DOHH2 (cell line): ENCODE results near the gene AFDN.

Experiments
- H3F3A ChIP-seq: fragments of 200-600 bp; sonication (generic), shearing (Covaris generic); 2 replicates; pipeline ENCODE4 v1.6.0; 2016; ENCODE audit warnings: antibody characterized with exemption, mild to moderate bottlenecking; ENCODE audit not compliant: control insufficient read depth, insufficient read depth
- H3K27ac ChIP-seq: fragments of 200-600 bp; sonication (generic); 2 replicates; pipeline ENCODE4 v1.5.1; 2014; ENCODE audit warnings: low read depth, mild to moderate bottlenecking, low read length, moderate library complexity
- H3K27me3 ChIP-seq: fragments of 200-600 bp; sonication (generic); 2 replicates; pipeline ENCODE4 v1.6.1; 2014; ENCODE audit warnings: mild to moderate bottlenecking, low read length, mixed read lengths; ENCODE audit not compliant: control insufficient read depth
- H3K36me3 ChIP-seq: fragments of 200-600 bp; sonication (generic); 2 replicates; pipeline ENCODE4 v1.6.1; 2014; ENCODE audit warnings: mild to moderate bottlenecking, low read length, moderate library complexity, mixed read lengths; ENCODE audit not compliant: control insufficient read depth
- H3K4me1 ChIP-seq: fragments of 200-600 bp; sonication (generic); 2 replicates; pipeline ENCODE4 v1.6.1; 2014; ENCODE audit warnings: mild to moderate bottlenecking, low read length, mixed read lengths; ENCODE audit not compliant: control insufficient read depth
- H3K4me2 ChIP-seq: fragments of 200-600 bp; sonication (generic); 2 replicates; pipeline ENCODE4 v1.6.0; 2014; ENCODE audit warnings: mild to moderate bottlenecking, low read length, moderate library complexity
- H3K4me3 ChIP-seq: fragments of 200-600 bp; sonication (generic); 2 replicates; pipeline ENCODE4 v1.5.1; 2014; ENCODE audit warnings: mild to moderate bottlenecking, low read length, mixed read lengths
- H3K79me2 ChIP-seq: fragments of 200-600 bp; sonication (generic); 2 replicates; pipeline ENCODE4 v1.6.1; 2014; ENCODE audit warnings: mild to moderate bottlenecking, low read length, mixed read lengths; ENCODE audit not compliant: control insufficient read depth
- H3K9me2 ChIP-seq: fragments of 200-600 bp; sonication (generic); replicated peaks from 2 replicates; pipeline ENCODE4 v1.6.1; 2014; ENCODE audit warnings: mild to moderate bottlenecking, low read length, mixed read lengths; ENCODE audit not compliant: control insufficient read depth
- H3K9me3 ChIP-seq: fragments of 200-600 bp; sonication (generic); 2 replicates; pipeline ENCODE4 v1.6.1; 2014; ENCODE audit warnings: antibody characterized with exemption, low read length, mixed read lengths; ENCODE audit not compliant: control insufficient read depth, insufficient read depth
- H4K20me1 ChIP-seq: fragments of 200-600 bp; sonication (generic); 2 replicates; pipeline ENCODE4 v1.6.0; 2014; ENCODE audit warnings: low read depth, mild to moderate bottlenecking, antibody characterized with exemption, low read length, moderate library complexity; ENCODE audit not compliant: control insufficient read depth, insufficient read depth
- EZH2phosphoT487 ChIP-seq: fragments of 200-600 bp; sonication (generic); IDR thresholded peaks from 2 replicates; pipeline ENCODE4 v1.6.1; 2017; ENCODE audit warnings: borderline replicate concordance, mild to moderate bottlenecking, antibody characterized with exemption, low read length, moderate library complexity, mixed read lengths
- TF ChIP-seq, protein P1 (sequence below): fragments of 200-600 bp; sonication (generic); IDR thresholded peaks from one replicate; pipeline ENCODE4 v1.5.1; 2014; ENCODE audit warnings: antibody characterized with exemption, mild to moderate bottlenecking, low read depth, low read length; ENCODE audit not compliant: poor library complexity, severe bottlenecking

AFDN gene

DNA sequence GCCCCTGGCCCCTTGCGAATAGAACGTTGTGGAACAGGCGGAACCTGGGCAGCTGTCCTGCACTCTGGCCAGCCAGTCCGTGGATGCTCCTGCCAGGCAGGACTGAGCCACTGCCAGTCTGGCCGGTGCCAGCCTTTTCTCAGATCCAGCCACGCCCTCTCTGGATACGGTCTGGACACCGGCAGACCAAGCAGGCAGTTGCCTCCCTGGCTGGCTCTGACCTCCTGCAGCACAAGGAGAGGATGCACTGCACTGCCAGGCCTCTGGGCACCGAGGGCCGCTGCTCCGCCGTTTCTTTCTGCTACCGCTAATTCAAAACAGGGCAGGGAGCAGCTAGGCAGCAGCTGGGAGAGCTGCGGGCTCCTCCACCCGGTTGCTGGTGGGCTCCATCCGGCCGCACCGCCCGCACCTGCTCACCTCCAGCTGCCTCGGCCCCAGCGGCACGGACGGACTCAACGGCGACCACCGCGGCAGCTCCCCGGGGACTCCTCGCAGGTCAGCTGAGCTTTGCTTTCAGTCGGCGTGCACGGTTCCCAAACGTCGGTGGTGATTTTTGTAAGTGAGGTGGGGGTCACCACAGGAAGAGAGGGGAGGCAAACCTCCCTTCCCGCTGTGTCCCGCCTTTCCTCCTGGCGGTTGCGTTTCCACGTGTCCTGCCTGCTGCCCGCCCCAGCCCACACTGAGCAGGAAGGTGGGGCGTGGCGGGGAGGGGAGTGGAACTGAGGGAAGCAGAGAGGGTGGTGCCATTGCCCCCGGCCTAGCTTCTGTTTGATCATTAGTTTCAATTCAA, 30.3 kb upstream of the AFDN start:
- H3K4me3 ChIP-seq: no peak overlapping the region
- H3K4me1 ChIP-seq: no peaks in the 10 kb centered on the region
- H3K36me3 ChIP-seq: no peaks in the 10 kb centered on the region
- H3K79me2 ChIP-seq: no peaks in the 10 kb centered on the region
- H3K9me2 ChIP-seq: no peaks in the 10 kb centered on the region
- H3K9me3 ChIP-seq: no peaks in the 10 kb centered on the region
- no peak overlapping the region for H3K27ac ChIP-seq
- no peak overlapping the region for H3K4me2 ChIP-seq
- no peak for TF ChIP-seq EZH2phosphoT487
- TF ChIP-seq, protein P1, sequence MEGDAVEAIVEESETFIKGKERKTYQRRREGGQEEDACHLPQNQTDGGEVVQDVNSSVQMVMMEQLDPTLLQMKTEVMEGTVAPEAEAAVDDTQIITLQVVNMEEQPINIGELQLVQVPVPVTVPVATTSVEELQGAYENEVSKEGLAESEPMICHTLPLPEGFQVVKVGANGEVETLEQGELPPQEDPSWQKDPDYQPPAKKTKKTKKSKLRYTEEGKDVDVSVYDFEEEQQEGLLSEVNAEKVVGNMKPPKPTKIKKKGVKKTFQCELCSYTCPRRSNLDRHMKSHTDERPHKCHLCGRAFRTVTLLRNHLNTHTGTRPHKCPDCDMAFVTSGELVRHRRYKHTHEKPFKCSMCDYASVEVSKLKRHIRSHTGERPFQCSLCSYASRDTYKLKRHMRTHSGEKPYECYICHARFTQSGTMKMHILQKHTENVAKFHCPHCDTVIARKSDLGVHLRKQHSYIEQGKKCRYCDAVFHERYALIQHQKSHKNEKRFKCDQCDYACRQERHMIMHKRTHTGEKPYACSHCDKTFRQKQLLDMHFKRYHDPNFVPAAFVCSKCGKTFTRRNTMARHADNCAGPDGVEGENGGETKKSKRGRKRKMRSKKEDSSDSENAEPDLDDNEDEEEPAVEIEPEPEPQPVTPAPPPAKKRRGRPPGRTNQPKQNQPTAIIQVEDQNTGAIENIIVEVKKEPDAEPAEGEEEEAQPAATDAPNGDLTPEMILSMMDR: no peak
- no peaks in the 10 kb centered on the region for H3F3A ChIP-seq
- H3K27me3 ChIP-seq: peaks cover 6% of the 10 kb centered on the region
- no peaks in the 10 kb centered on the region for H4K20me1 ChIP-seq

DNA sequence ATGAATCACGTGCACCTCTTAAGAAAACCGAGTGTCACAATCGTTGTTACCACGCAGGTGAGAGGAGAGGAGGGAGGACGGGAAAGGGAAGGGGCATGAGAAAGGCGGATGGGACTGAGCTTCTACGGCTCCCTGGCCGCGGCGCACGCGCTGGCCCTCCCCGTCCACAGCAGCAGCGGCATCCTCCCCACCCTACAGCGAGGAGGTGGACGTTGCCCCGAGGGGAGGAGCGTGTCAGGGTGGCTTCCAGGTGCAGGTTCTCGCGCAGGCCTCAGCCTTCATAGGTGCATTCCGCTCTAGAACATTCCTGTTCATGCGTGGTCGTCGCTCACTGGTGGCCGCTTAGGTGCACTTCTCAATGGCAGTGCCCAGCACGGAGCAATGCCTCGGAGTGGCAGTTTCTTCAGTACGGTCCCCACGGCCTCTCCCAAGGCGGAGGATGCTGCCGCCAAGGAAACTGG, 29.7 kb upstream of the AFDN start:
- H3K27me3 ChIP-seq: peaks cover 11% of the 10 kb centered on the region
- TF ChIP-seq, protein P1: no peak
- no peak for TF ChIP-seq EZH2phosphoT487
- no peaks in the 10 kb centered on the region for H3K9me3 ChIP-seq
- H4K20me1 ChIP-seq: no peaks in the 10 kb centered on the region
- H3K27ac ChIP-seq: no peak overlapping the region
- no peaks in the 10 kb centered on the region for H3K9me2 ChIP-seq
- no peak overlapping the region for H3K4me3 ChIP-seq
- no peaks in the 10 kb centered on the region for H3K4me1 ChIP-seq
- no peak overlapping the region for H3K4me2 ChIP-seq
- H3K36me3 ChIP-seq: no peaks in the 10 kb centered on the region
- no peaks in the 10 kb centered on the region for H3K79me2 ChIP-seq
- H3F3A ChIP-seq: no peaks in the 10 kb centered on the region

DNA sequence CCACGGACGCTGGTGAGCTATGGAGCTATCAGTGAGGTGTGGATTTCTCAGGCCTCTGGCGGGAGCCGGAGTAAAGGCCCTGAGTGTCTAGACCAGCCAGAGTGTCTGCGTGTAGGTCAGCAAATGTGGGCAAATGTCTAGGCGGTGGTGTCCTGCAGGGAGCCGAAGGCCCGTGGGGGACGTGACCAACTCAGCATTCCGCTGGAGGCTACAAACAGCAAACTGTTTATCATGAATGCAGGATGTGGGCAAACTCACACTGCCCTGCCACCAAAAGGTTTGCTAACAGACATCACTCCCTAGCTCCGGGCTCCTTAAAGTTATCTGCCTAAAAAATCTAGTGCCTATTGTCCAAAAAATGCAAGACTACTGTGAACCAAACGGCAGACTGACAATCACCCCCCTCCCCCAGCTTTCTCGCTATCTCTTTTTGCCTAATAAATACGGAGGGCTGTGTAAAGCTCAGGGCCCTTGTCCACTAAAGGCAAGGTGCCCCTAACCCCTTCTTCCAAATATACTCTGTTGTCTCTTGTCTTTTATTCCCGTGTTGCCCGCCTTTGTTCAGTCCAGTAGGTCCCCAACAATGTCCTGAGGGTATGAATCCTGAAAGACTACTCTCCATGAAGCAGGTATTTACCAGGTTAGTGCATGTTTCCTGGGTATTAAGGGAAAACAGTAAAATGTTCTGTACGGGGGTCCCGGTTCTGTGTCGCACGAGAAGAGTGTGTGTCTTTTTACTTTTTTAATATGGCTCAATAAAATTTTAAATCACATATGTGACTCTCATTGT, 29.0 kb upstream of the AFDN start:
- no peak for TF ChIP-seq EZH2phosphoT487
- TF ChIP-seq, protein P1: no peak
- Histone ChIP-seq H3K36me3 (no peaks in the 10 kb centered on the region), H3K79me2 (no peaks in the 10 kb centered on the region), H3K4me2 (no peak overlapping the region), H4K20me1 (no peaks in the 10 kb centered on the region), H3K4me1 (no peaks in the 10 kb centered on the region), H3F3A (no peaks in the 10 kb centered on the region), H3K9me3 (no peaks in the 10 kb centered on the region), H3K27ac (no peak overlapping the region), H3K4me3 (no peak overlapping the region), H3K27me3 (peaks cover 11% of the 10 kb centered on the region), H3K9me2 (no peaks in the 10 kb centered on the region)
